IMR-90 (cell line): Measurements from ENCODE around the gene SPI1. TPM values are rescaled to one million over a fixed set of nuclear protein-coding genes. Genes with fewer than 3 reads are reported as not detected.

ENCODE experiments used
- ATAC-seq: fragments of 200-7000 bp; cut with Tn5 transposase; 2 replicates; pipeline ENCODE4 v1.9.1; 2020; ENCODE audit warnings: low read depth, mild to moderate bottlenecking, moderate library complexity
- BruUV-seq: library from RNA; stranded (reverse); fragments of 400-500 nt; replicated peaks from 2 replicates; lab custom pipeline; 2021; lab: Mats Ljungman, UMichigan
- CTCF ChIA-PET: fragments of 300-600 bp; formaldehyde crosslinking; extraction: SDS; loops from one replicate; lab custom pipeline; 2021; ENCODE audit warnings: antibody characterized with exemption; lab: Yijun Ruan, JAX
- POLR2A ChIA-PET: fragments of 300-600 bp; sonication (Branson Sonifier 250); formaldehyde crosslinking; loops from one replicate; lab custom pipeline; 2022; ENCODE audit warnings: antibody characterized with exemption; ENCODE audit not compliant: unreplicated experiment; lab: Charles Lee
- DNase-seq: peaks from one replicate; pipeline ENCODE4 v3.0.0; 2013
- H2AFZ ChIP-seq: replicated peaks from 2 replicates; pipeline ENCODE3; 2013; ENCODE audit warnings: low read length, mild to moderate bottlenecking; ENCODE audit not compliant: poor library complexity
- H2AK5ac ChIP-seq: 2 replicates; pipeline ENCODE4 v1.6.1; 2013; ENCODE audit warnings: low read depth, low read length, inconsistent platforms
- H2AK9ac ChIP-seq: replicated peaks from 2 replicates; pipeline ENCODE3; 2013; ENCODE audit warnings: mild to moderate bottlenecking, low read depth, low read length, moderate library complexity; ENCODE audit not compliant: poor library complexity
- H2BK120ac ChIP-seq: 2 replicates; pipeline ENCODE4 v1.6.1; 2013; ENCODE audit warnings: low read depth, low read length, inconsistent platforms
- H2BK15ac ChIP-seq: 3 replicates; pipeline ENCODE4 v1.6.1; 2013; ENCODE audit warnings: low read depth, low read length, inconsistent platforms
- H2BK20ac ChIP-seq: 2 replicates; pipeline ENCODE4 v1.6.1; 2013; ENCODE audit warnings: low read depth, mild to moderate bottlenecking, inconsistent platforms, low read length, moderate library complexity
- H2BK5ac ChIP-seq: 2 replicates; pipeline ENCODE4 v1.6.1; 2013; ENCODE audit warnings: mild to moderate bottlenecking, low read depth, low read length, inconsistent platforms; ENCODE audit not compliant: poor library complexity, severe bottlenecking
- H3K14ac ChIP-seq: replicated peaks from 2 replicates; pipeline ENCODE4 v1.6.1; 2013; ENCODE audit warnings: low read depth, low read length, inconsistent platforms
- H3K18ac ChIP-seq: 2 replicates; pipeline ENCODE4 v1.6.1; 2013; ENCODE audit warnings: low read depth, low read length, control low read depth
- H3K23ac ChIP-seq: 2 replicates; pipeline ENCODE4 v1.6.1; 2013; ENCODE audit warnings: low read depth, low read length, inconsistent platforms
- H3K27ac ChIP-seq: 2 replicates; pipeline ENCODE4 v1.5.1; 2013; ENCODE audit warnings: mild to moderate bottlenecking, control low read depth, low read length; ENCODE audit not compliant: insufficient read depth
- H3K27me3 ChIP-seq: 2 replicates; pipeline ENCODE4 v1.6.1; 2013; ENCODE audit warnings: low read length; ENCODE audit not compliant: control insufficient read depth, insufficient read depth
- H3K36me3 ChIP-seq: 2 replicates; pipeline ENCODE4 v1.6.1; 2013; ENCODE audit warnings: low read length, mixed read lengths; ENCODE audit not compliant: control insufficient read depth, insufficient read depth
- H3K4ac ChIP-seq: 2 replicates; pipeline ENCODE4 v1.6.1; 2013; ENCODE audit warnings: low read depth, low read length, inconsistent platforms
- H3K4me1 ChIP-seq: 2 replicates; pipeline ENCODE4 v1.6.1; 2013; ENCODE audit warnings: low read length, mixed read lengths; ENCODE audit not compliant: control insufficient read depth, insufficient read depth
- H3K4me2 ChIP-seq: 2 replicates; pipeline ENCODE4 v1.6.1; 2013; ENCODE audit warnings: low read depth, mild to moderate bottlenecking, control low read depth, low read length, moderate library complexity
- H3K4me3 ChIP-seq: 2 replicates; pipeline ENCODE4 v1.5.1; 2013; ENCODE audit warnings: low read depth, mild to moderate bottlenecking, control low read depth, low read length, moderate library complexity; ENCODE audit not compliant: insufficient read depth
- H3K56ac ChIP-seq: 2 replicates; pipeline ENCODE4 v1.6.1; 2013; ENCODE audit warnings: low read length, inconsistent platforms; ENCODE audit not compliant: insufficient read depth; ENCODE audit errors: extremely low read depth
- H3K79me1 ChIP-seq, 2 experiments: 2 replicates each; pipeline ENCODE4 v1.6.1; 2013; ENCODE audit warnings: low read length in 2 of 2, inconsistent platforms in 1 of 2, low read depth in 1 of 2
- H3K9ac ChIP-seq: 2 replicates; pipeline ENCODE4 v1.6.1; 2013; ENCODE audit warnings: low read depth, low read length, control low read depth
- H3K9me1 ChIP-seq: 2 replicates; pipeline ENCODE4 v1.6.1; 2013; ENCODE audit warnings: low read length, inconsistent platforms; ENCODE audit not compliant: insufficient read depth
- H3K9me3 ChIP-seq: 2 replicates; pipeline ENCODE4 v1.6.1; 2013; ENCODE audit warnings: low read length; ENCODE audit not compliant: control insufficient read depth, insufficient read depth
- H4K20me1 ChIP-seq: 2 replicates; pipeline ENCODE4 v1.6.1; 2013; ENCODE audit warnings: low read length, inconsistent platforms; ENCODE audit not compliant: insufficient read depth
- H4K5ac ChIP-seq: 2 replicates; pipeline ENCODE4 v1.6.1; 2013; ENCODE audit warnings: mild to moderate bottlenecking, low read depth, low read length, control low read depth
- H4K8ac ChIP-seq, 2 experiments: 2 replicates each; pipeline ENCODE4 v1.6.1; 2013; ENCODE audit warnings: low read depth in 2 of 2, low read length in 2 of 2, control low read depth in 1 of 2, inconsistent platforms in 1 of 2
- H4K91ac ChIP-seq: 2 replicates; pipeline ENCODE4 v1.6.1; 2013; ENCODE audit warnings: low read depth, low read length, inconsistent platforms; ENCODE audit not compliant: insufficient read depth
- BHLHE40 ChIP-seq: fragments of 150-350 bp; IDR thresholded peaks from 2 replicates; pipeline ENCODE4 v1.6.1; 2016; ENCODE audit warnings: mild to moderate bottlenecking, low read depth, low read length
- RAD21 ChIP-seq: IDR thresholded peaks from 2 replicates; pipeline ENCODE4 v1.6.1; 2012; ENCODE audit warnings: low read length, improper control_type of control experiment
- WGBS, 2 experiments: methylation state at CpG; one replicate each; pipeline versions ENCODE4 v1.1.5 to v1.1.7; 2013; ENCODE audit warnings: missing lambda C conversion rate in 2 of 2; ENCODE audit not compliant: insufficient read length in 1 of 2; ENCODE audit errors: extremely low coverage in 2 of 2; 5-methylcytosine and 5-hydroxymethylcytosine counted together
- dilution Hi-C: fragments of 300-500 bp; cut with HindIII; formaldehyde crosslinking; loops from one replicate; pipeline ENCODE4 v1.14.3; 2018; ENCODE audit warnings: low sequenced_read_pairs; ENCODE audit not compliant: unreplicated experiment
- in situ Hi-C: fragments of 300-500 bp; cut with MboI; formaldehyde crosslinking; loops from 3 replicates; pipeline ENCODE4 v1.14.3; 2019; ENCODE audit warnings: low sequenced_read_pairs, inconsistent platforms, mixed read lengths
- intact Hi-C: fragments of 100-400 bp; cut with micrococcal nuclease; formaldehyde crosslinking; loops from 2 replicates; pipeline ENCODE4 v1.10.0; 2022
- polyA plus RNA-seq, 3 experiments: library from polyadenylated mRNA; depleted of rRNA; stranded (reverse); fragments of >200 nt; gene quantifications; 2 replicates each; pipeline ENCODE4 v1.2.3, GENCODE V29; 2012; ENCODE audit warnings: low replicate concordance in 1 of 3
- total RNA-seq: library from RNA; depleted of rRNA; stranded (reverse); fragments of >200 nt; gene quantifications from 2 replicates; pipeline ENCODE4 v1.2.3, GENCODE V29; 2012

Gene SPI1
- total and polyA plus RNA-seq, 2 of the 4 experiments (the other 2 are of a cell fraction): not detected

- POLR2A ChIA-PET: no interaction called here
- no peak for ATAC-seq
Measured at GRCh38 chr11:47387944-47388696, 9.8 kb upstream of the SPI1 start.

More at GRCh38 chr11:47387944-47388696, 9.8 kb upstream of the SPI1 start:
- intact Hi-C loops (no loop called here), in situ Hi-C loops (no loop called here), dilution Hi-C loops (no loop called here)
- H3K56ac ChIP-seq: no peak overlapping the region
- H2BK120ac ChIP-seq: no peak overlapping the region
- peaks cover 2% of the 10 kb centered on the region; the same call in 1 of the 2 replicates for H3K27me3 ChIP-seq
- H3K4me2 ChIP-seq: no peak overlapping the region
- CTCF ChIA-PET: interaction anchor here (0.6 to 1.4 kb wide), 3 partner anchors 14 to 168 kb away, joined by 5 to 8 read pairs (median 6); no protein-coding TSS in a partner anchor
- no peak overlapping the region for H2BK20ac ChIP-seq
- H3K36me3 ChIP-seq: no peaks in the 10 kb centered on the region
- no peaks in the 10 kb centered on the region for H4K20me1 ChIP-seq
- H3K4ac ChIP-seq: no peak overlapping the region
- WGBS, 2 experiments: 70% methylated on average over 6 of the region's 13 CpGs; no CpG with 5 or more reads in 1 of the 2 experiments
- no peaks in the 10 kb centered on the region for H3K79me1 ChIP-seq
- H2AFZ ChIP-seq: no peak overlapping the region
- no peaks in the 10 kb centered on the region for H3K9me3 ChIP-seq
- no peaks in the 10 kb centered on the region for H3K9me1 ChIP-seq
- H3K27ac ChIP-seq: no peak overlapping the region
- H3K9ac ChIP-seq: no peak overlapping the region
- H3K23ac ChIP-seq: no peak overlapping the region
- H2BK15ac ChIP-seq: no peak overlapping the region
- no peak overlapping the region for H2AK9ac ChIP-seq
- no peak overlapping the region for H2BK5ac ChIP-seq
- no peak for TF ChIP-seq BHLHE40
- TF ChIP-seq RAD21: no peak
- H4K8ac ChIP-seq: no peak overlapping the region
- H3K14ac ChIP-seq: no peak overlapping the region
- no peak overlapping the region for H4K91ac ChIP-seq
- no peaks in the 10 kb centered on the region; the same call in 1 of the 2 replicates for H3K4me1 ChIP-seq
- BruUV-seq: no TSS peak
- no peak for DNase-seq
- H3K18ac ChIP-seq: no peak overlapping the region
- no peak overlapping the region for H2AK5ac ChIP-seq
- H4K5ac ChIP-seq: no peak overlapping the region
- H3K4me3 ChIP-seq: no peak overlapping the region
